GM20431 (cell line): ENCODE data around the gene UCN3.
"Not testable (repeated sequence)": the region's sequence is repeated elsewhere in the genome, so short reads cannot be mapped to it uniquely, and the experiment has no call there.

Experiments used
- in situ Hi-C: fragments of 300-500 bp; cut with MseI, MboI; formaldehyde crosslinking; loops from one replicate; pipeline ENCODE4 v1.15.0; 2020; ENCODE audit warnings: low sequenced_read_pairs; ENCODE audit not compliant: unreplicated experiment

The UCN3 gene

GRCh38 chr10:5400468-5401240, 35.9 kb downstream of the UCN3 start:
- in situ Hi-C loops: no loop called here

GRCh38 chr10:5402798-5403197, 38.0 kb downstream of the UCN3 start:
- in situ Hi-C loops: no loop called here

- in situ Hi-C loops: no loop called here
These were observed 39.7 kb downstream of the UCN3 start, which contains the start of gene TUBAL3 for GRCh38 chr10:5404208-5405041. TSS of gene TUBAL3 (minus strand) at chr10:5404828. CDS start at chr10:5404792, 36 bp downstream.

GRCh38 chr10:5406918-5407317, 42.2 kb downstream of the UCN3 start:
- in situ Hi-C loops: no loop called here

GRCh38 chr10:5410787-5411186, 46.0 kb downstream of the UCN3 start:
- in situ Hi-C loops: not testable (repeated sequence)

GRCh38 chr10:5411941-5412276, 47.1 kb downstream of the UCN3 start:
- in situ Hi-C loops: no loop called here

GRCh38 chr10:5412277-5412941, 47.6 kb downstream of the UCN3 start, which contains the start of gene NET1:
TSS of gene NET1 (plus strand) at chr10:5412557. CDS start at chr10:5412693, 136 bp downstream.
- in situ Hi-C loops: no loop called here

- in situ Hi-C loops: no loop called here
These were observed 48.5 kb downstream of the UCN3 start for GRCh38 chr10:5413012-5413938.

GRCh38 chr10:5416981-5417380, 52.2 kb downstream of the UCN3 start:
- in situ Hi-C loops: no loop called here

- in situ Hi-C loops: no loop called here
These were observed 53.8 kb downstream of the UCN3 start for GRCh38 chr10:5418584-5418983.

- in situ Hi-C loops: no loop called here
These were observed 54.8 kb downstream of the UCN3 start for GRCh38 chr10:5419466-5420094.

- in situ Hi-C loops: no loop called here
These were observed 59.0 kb downstream of the UCN3 start for GRCh38 chr10:5423771-5424170.
